Heart left ventricle (tissue), 16 donors: ENCODE results near the gene NDUFS8. TPM values are rescaled to one million over a fixed set of nuclear protein-coding genes. Genes with fewer than 3 reads are reported as not detected.

ENCODE experiments used
- ATAC-seq, 4 donors: fragments of 200-7000 bp; cut with Tn5 transposase; one replicate each; pipeline ENCODE4 v1.9.1; 2020 to 2022; ENCODE audit warnings: moderate library complexity in 4 of 4, mild to moderate bottlenecking in 3 of 4, moderate number of reproducible peaks in 1 of 4
- DNase-seq, 5 donors: peaks; one replicate each; pipeline ENCODE4 v3.0.0-alpha.2; 2020
- H3K27ac ChIP-seq, 12 donors: fragments of 200-600 bp; sonication (generic) in 4 of 12; one replicate each; pipeline versions ENCODE4 v1.5.0 to v1.8.0; 2016 to 2022; ENCODE audit warnings: mild to moderate bottlenecking in 2 of 12
- H3K27me3 ChIP-seq, 9 donors: fragments of 200-600 bp; sonication (generic) in 2 of 9; one replicate each; pipeline versions ENCODE4 v1.5.1 to v1.8.0; 2016 to 2022; ENCODE audit warnings: mild to moderate bottlenecking in 3 of 9
- H3K36me3 ChIP-seq, 9 donors: fragments of 200-600 bp; sonication (generic) in 2 of 9; one replicate each; pipeline versions ENCODE4 v1.5.0 to v1.8.0; 2018 to 2022; ENCODE audit warnings: mild to moderate bottlenecking in 2 of 9
- H3K4me1 ChIP-seq, 12 donors: fragments of 200-600 bp; sonication (generic) in 4 of 12; one replicate each; pipeline versions ENCODE4 v1.5.0 to v1.8.0; 2016 to 2022; ENCODE audit warnings: mild to moderate bottlenecking in 3 of 12
- H3K4me3 ChIP-seq, 12 donors: fragments of 200-600 bp; sonication (generic) in 4 of 12; one replicate each; pipeline versions ENCODE4 v1.5.0 to v1.8.0; 2017 to 2022; ENCODE audit warnings: mild to moderate bottlenecking in 9 of 12, moderate library complexity in 4 of 12
- H3K9me3 ChIP-seq, 12 donors: fragments of 200-600 bp; sonication (generic) in 4 of 12; one replicate each; pipeline versions ENCODE4 v1.5.0 to v1.8.0; 2016 to 2022; ENCODE audit warnings: mild to moderate bottlenecking in 1 of 12
- POLR2A ChIP-seq, 2 donors: fragments of 450-650 bp; IDR thresholded peaks; one replicate each; pipeline ENCODE4 v1.6.1; 2017; ENCODE audit warnings: antibody characterized with exemption in 2 of 2, mild to moderate bottlenecking in 2 of 2, moderate library complexity in 2 of 2
- WGBS, 4 donors: extraction: QIAGEN DNeasy Blood & Tissue Kit in 2 of 4; methylation state at CpG; one replicate each; pipeline versions ENCODE4 v1.1.5 to v1.1.7; 2013 to 2018; 5-methylcytosine and 5-hydroxymethylcytosine counted together
- intact Hi-C, 10 donors: fragments of 100-400 bp; cut with DNase I; formaldehyde crosslinking; loops; one replicate each; pipeline versions ENCODE4 v1.11.1 to v1.14.2; 2022
- polyA plus RNA-seq, 2 donors: library from polyadenylated mRNA; stranded (reverse); fragments of 200-250 nt; gene quantifications; one replicate each; pipeline ENCODE4 v1.2.3, GENCODE V29; 2013
- total RNA-seq, 9 donors: library from RNA; depleted of rRNA in 2 of 9; stranded (reverse); fragments of >200 nt in 2 of 9; fragmentation: NEBNext Ultra II Directional in 3 of 9; extraction: Animal tissue kit (Norgen Biotek cat#: 25700) in 3 of 9; gene quantifications; one replicate each; pipeline versions ENCODE4 v1.1.0 to v1.2.4, GENCODE V29; 2016 to 2023
- TF ChIP-seq, protein P1 (sequence below), 12 donors: fragments of 200-600 bp; sonication (generic) in 4 of 12; IDR thresholded peaks; one replicate each; pipeline versions ENCODE4 v1.5.0 to v1.8.0; 2018 to 2022; ENCODE audit warnings: antibody characterized with exemption in 12 of 12, mild to moderate bottlenecking in 5 of 12
- donor health status: ischemic (EF 13 %, LVEDD 7.1; RV severe dilation, severe dysfunction).
- donor health status: healthy with polysubstance abuse.
- donor health status: DM: no; HTN: yes; CAD: no.
- donor health status: DM: no; HTN: no; CAD: no.
- donor health status: ischemic (EF 25% LVEDD 6.9; RV normal size, moderate dysfunction).
- donor health status: ischemic (EF 25% LVEDD 5.7; RV mildly dilated, moderate dysfunction).
- donor health status: healthy.
- donor health status: DM: yes; HTN: yes; CAD: no.
- donor health status: ischemic (EF 35%, LVEDD 5.7; RV mildly dilated, moderate dysfunction).
- donor health status: nonischemic (EF 11% LVEDD 7.7; RV severe dilation, severe dysfunction).
- donor health status: DM: yes; HTN: yes; CAD: no.
- donor health status: PGD.
- donor health status: ischemic (EF 29% LVEDD 5.4; RV normal size, mild dysfunction).
- donor health status: nonischemic (EF 23%, LVEDD 6.1; RV moderate dilation, normal function).

The NDUFS8 gene
- total and polyA plus RNA-seq, 11 donors, result 262 to 948 (median 365) TPM

DNA sequence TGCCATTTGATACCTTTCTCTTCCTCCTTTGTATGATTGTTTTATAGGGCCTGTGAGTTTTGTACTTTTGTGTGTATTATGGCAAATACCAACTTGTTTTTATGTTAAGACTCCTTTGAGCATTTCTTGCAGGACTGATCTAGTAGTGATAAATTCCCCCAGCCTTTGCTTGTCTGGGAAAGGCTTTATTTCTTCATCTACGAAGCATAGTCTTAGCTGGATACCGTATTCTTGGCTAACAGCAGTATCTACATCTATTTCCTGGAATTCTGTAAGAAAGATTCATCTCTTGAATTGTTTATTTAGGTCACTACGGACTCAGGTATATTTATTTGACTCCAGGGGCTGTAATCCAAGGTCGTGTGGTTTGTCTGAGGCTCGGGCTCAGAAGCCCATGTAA, 6.0 kb upstream of the NDUFS8 start:
- Histone ChIP-seq H3K36me3 (peaks cover 0 to 17% (median 0%) of the 10 kb centered on the region in 9 donors), H3K9me3 (peaks cover 0 to 8% (median 0%) of the 10 kb centered on the region in 12 donors), H3K4me1 (peaks cover 0 to 10% (median 1%) of the 10 kb centered on the region in 12 donors), H3K4me3 (no peak overlapping the region), H3K27me3 (no peaks in the 10 kb centered on the region), H3K27ac (no peak overlapping the region)
- intact Hi-C loops, result no loop called here
- TF ChIP-seq POLR2A (IDR thresholded peaks at IDR 0.05), result no peak
- TF ChIP-seq, protein P1, sequence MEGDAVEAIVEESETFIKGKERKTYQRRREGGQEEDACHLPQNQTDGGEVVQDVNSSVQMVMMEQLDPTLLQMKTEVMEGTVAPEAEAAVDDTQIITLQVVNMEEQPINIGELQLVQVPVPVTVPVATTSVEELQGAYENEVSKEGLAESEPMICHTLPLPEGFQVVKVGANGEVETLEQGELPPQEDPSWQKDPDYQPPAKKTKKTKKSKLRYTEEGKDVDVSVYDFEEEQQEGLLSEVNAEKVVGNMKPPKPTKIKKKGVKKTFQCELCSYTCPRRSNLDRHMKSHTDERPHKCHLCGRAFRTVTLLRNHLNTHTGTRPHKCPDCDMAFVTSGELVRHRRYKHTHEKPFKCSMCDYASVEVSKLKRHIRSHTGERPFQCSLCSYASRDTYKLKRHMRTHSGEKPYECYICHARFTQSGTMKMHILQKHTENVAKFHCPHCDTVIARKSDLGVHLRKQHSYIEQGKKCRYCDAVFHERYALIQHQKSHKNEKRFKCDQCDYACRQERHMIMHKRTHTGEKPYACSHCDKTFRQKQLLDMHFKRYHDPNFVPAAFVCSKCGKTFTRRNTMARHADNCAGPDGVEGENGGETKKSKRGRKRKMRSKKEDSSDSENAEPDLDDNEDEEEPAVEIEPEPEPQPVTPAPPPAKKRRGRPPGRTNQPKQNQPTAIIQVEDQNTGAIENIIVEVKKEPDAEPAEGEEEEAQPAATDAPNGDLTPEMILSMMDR (IDR thresholded peaks at IDR 0.05), result no peak
- ATAC-seq, result no peak
- 89 to 93% (median 91%) methylated on average over 5 of the region's 5 CpGs for WGBS, 4 donors
- DNase-seq, result no peak

DNA sequence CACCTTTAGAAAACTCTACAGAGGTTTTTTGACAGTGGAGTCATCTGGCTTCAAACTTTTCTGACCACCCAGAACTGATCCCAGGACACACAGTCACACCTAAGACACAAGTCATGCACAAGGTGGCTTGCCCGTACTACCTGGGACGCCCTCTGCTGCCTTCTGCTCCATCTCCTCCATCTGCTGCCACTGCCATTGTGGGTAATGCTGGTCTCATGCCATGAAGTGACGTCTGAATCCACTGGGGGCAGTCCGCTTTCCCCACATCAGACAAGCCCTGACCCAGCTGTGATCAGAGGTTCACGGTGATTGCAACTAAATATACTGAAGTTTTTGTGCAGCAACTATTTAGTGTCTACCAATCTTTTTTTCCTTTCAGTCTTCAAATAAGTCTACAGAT, 5.4 kb upstream of the NDUFS8 start:
- no peak for TF ChIP-seq POLR2A (IDR thresholded peaks at IDR 0.05)
- TF ChIP-seq, protein P1 (IDR thresholded peaks at IDR 0.05), result no peak
- WGBS, 4 donors, result 84 to 95% (median 86%) methylated on average over 5 of the region's 5 CpGs
- no peak overlapping the region for H3K4me3 ChIP-seq
- H3K27ac ChIP-seq, result no peak overlapping the region
- DNase-seq (no peak), ATAC-seq (no peak)
- H3K4me1 ChIP-seq, result peaks cover 0 to 15% (median 6%) of the 10 kb centered on the region in 12 donors
- peaks cover 0 to 17% (median 0%) of the 10 kb centered on the region in 9 donors for H3K36me3 ChIP-seq
- H3K9me3 ChIP-seq, result peaks cover 0 to 8% (median 0%) of the 10 kb centered on the region in 12 donors
- no peaks in the 10 kb centered on the region for H3K27me3 ChIP-seq
- intact Hi-C loops, result no loop called here

DNA sequence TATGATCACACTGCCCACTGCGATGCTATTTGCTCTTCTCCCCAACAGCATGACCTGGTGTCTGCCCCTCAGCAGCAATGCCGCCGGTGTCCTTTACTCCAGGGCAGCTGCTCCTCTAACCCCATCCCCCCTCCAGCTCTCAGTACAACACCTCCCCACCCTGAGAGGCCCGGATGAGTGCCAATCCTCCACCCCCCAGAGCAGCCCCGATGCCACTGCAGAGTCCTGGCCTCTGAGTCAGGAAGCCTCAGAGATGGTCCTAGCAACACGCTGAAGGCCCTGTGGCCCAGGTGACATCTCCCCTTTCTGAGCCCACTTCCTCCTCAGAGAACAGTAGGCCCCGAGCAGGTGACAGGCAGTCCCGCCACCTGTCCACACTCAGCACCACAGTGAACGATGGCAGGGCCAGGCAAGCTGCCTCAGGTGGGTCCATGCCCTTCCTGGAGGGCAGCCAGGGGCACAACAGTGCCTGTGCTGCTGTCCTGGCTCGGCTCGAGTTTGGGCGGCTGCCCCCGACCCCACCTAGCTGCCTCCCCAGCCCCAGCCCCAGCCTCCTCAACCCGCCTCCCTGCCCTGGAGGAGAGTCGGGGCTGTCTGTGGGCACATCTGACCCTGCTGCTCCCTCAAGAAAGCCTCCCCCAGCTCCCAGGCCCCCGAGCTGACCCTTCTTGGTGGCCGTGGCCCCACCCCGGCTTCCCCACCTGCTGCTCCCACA, 3.9 kb upstream of the NDUFS8 start:
- intact Hi-C loops, result no loop called here
- H3K36me3 ChIP-seq, result peaks cover 0 to 17% (median 0%) of the 10 kb centered on the region in 9 donors
- 86 to 91% (median 88%) methylated on average over 10 to 18 of the region's 18 CpGs for WGBS, 4 donors
- no peak for TF ChIP-seq POLR2A (IDR thresholded peaks at IDR 0.05)
- TF ChIP-seq, protein P1 (IDR thresholded peaks at IDR 0.05), result no peak
- no peak overlapping the region for H3K27ac ChIP-seq
- DNase-seq (no peak), ATAC-seq (no peak)
- peaks cover 0 to 8% (median 0%) of the 10 kb centered on the region in 12 donors for H3K9me3 ChIP-seq
- no peaks in the 10 kb centered on the region for H3K27me3 ChIP-seq
- H3K4me1 ChIP-seq, result peaks cover 0 to 19% (median 11%) of the 10 kb centered on the region in 12 donors
- H3K4me3 ChIP-seq, result no peak overlapping the region

DNA sequence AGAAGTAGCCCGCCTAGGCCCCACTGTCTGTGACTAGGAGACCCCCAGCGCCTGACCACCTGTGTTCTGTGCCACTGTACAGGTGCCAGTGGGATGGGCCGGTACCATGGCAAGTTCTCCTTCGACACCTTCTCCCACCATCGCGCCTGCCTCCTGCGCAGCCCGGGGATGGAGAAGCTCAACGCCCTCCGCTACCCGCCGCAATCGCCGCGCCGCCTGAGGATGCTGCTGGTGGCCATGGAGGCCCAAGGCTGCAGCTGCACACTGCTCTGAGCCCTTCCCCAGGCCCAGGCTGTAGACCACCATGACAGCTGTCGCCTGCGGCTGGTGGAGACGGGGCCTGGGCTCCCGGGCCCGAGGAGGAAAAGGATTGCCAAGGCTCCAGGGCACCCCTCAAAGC, 2.8 kb upstream of the NDUFS8 start:
- Histone ChIP-seq H3K27me3 (no peaks in the 10 kb centered on the region), H3K9me3 (peaks cover 0 to 8% (median 0%) of the 10 kb centered on the region in 12 donors), H3K4me3 (no peak overlapping the region), H3K4me1 (peaks cover 0 to 30% (median 20%) of the 10 kb centered on the region in 12 donors), H3K27ac (no peak overlapping the region), H3K36me3 (peaks cover 0 to 17% (median under 1%) of the 10 kb centered on the region in 9 donors)
- TF ChIP-seq, protein P1 (IDR thresholded peaks at IDR 0.05), result no peak
- no peak for TF ChIP-seq POLR2A (IDR thresholded peaks at IDR 0.05)
- no peak for ATAC-seq
- no peak for DNase-seq
- intact Hi-C loops, result no loop called here
- 92 to 96% (median 95%) methylated on average over 18 to 21 of the region's 21 CpGs for WGBS, 4 donors
